Kidney epithelial cell (primary cell): ENCODE data around the gene GJA4. TPM values are rescaled to one million over a fixed set of nuclear protein-coding genes. Genes with fewer than 3 reads are reported as not detected.
"Not testable (repeated sequence)": the region's sequence is repeated elsewhere in the genome, so short reads cannot be mapped to it uniquely, and the experiment has no call there.

ENCODE experiments used
- DNase-seq: peaks from one replicate; pipeline ENCODE4 v3.0.0-alpha.2; 2010; ENCODE audit warnings: low read depth
- H3K27me3 ChIP-seq: 2 replicates; pipeline ENCODE4 v1.6.0; 2011; ENCODE audit warnings: low read length; ENCODE audit not compliant: control insufficient read depth, insufficient read depth
- H3K36me3 ChIP-seq: 2 replicates; pipeline ENCODE4 v1.5.1; 2011; ENCODE audit warnings: low read length; ENCODE audit not compliant: control insufficient read depth, insufficient read depth
- H3K4me3 ChIP-seq: 2 replicates; pipeline ENCODE4 v1.5.1; 2011; ENCODE audit warnings: low read depth, mild to moderate bottlenecking, control low read depth, low read length
- CTCF ChIP-seq: IDR thresholded peaks from 2 replicates; pipeline ENCODE4 v1.5.1; 2011; ENCODE audit warnings: mild to moderate bottlenecking, moderate library complexity, low read length, control low read depth, inconsistent platforms; ENCODE audit not compliant: insufficient read depth, poor library complexity, severe bottlenecking
- total RNA-seq: library from RNA; depleted of rRNA; stranded (reverse); fragments of >200 nt; gene quantifications from 2 replicates; pipeline ENCODE4 v1.2.3, GENCODE V29; 2015

GJA4 gene
- total RNA-seq, 1 donor from 2014 or later: not detected

- Histone ChIP-seq H3K4me3 (no peak overlapping the region), H3K27me3 (no peaks in the 10 kb centered on the region), H3K36me3 (no peaks in the 10 kb centered on the region)
- TF ChIP-seq CTCF: no peak
- DNase-seq: no peak
Measured at GRCh38 chr1:34770891-34771504, 21.8 kb upstream of the GJA4 start.

- DNase-seq: no peak
- H3K27me3 ChIP-seq: no peaks in the 10 kb centered on the region
- no peak overlapping the region for H3K4me3 ChIP-seq
- no peaks in the 10 kb centered on the region for H3K36me3 ChIP-seq
- TF ChIP-seq CTCF: no peak
Measured at GRCh38 chr1:34771573-34772371, 21.0 kb upstream of the GJA4 start.

- not testable (repeated sequence) for H3K27me3 ChIP-seq, DNase-seq, H3K36me3 ChIP-seq, H3K4me3 ChIP-seq
Measured at GRCh38 chr1:34773114-34773513, 19.7 kb upstream of the GJA4 start.

- H3K36me3 ChIP-seq: no peaks in the 10 kb centered on the region
- no peaks in the 10 kb centered on the region for H3K27me3 ChIP-seq
- DNase-seq: no peak
- no peak for TF ChIP-seq CTCF
- H3K4me3 ChIP-seq: no peak overlapping the region
Measured at GRCh38 chr1:34774957-34775356, 17.8 kb upstream of the GJA4 start.

GRCh38 chr1:34776911-34777310 is 15.9 kb upstream of the GJA4 start:
- no peak for DNase-seq
- no peak for TF ChIP-seq CTCF
- Histone ChIP-seq H3K4me3 (no peak overlapping the region), H3K36me3 (no peaks in the 10 kb centered on the region), H3K27me3 (no peaks in the 10 kb centered on the region)

- Histone ChIP-seq H3K4me3 (no peak overlapping the region), H3K27me3 (no peaks in the 10 kb centered on the region), H3K36me3 (no peaks in the 10 kb centered on the region)
- DNase-seq: no peak
- TF ChIP-seq CTCF: no peak
Measured at GRCh38 chr1:34777519-34778321, 15.1 kb upstream of the GJA4 start.
